HG03025 (cell line): ENCODE data around the gene BUD23.
"Not testable (repeated sequence)": the region's sequence is repeated elsewhere in the genome, so short reads cannot be mapped to it uniquely, and the experiment has no call there.

Source experiments
- ATAC-seq: cut with Tn5 transposase; IDR thresholded peaks from one replicate; pipeline ENCODE4 v1.9.1; 2021; ENCODE audit warnings: mild to moderate bottlenecking, moderate library complexity; ENCODE audit not compliant: unreplicated experiment, low FRiP score

Gene BUD23, protein sequence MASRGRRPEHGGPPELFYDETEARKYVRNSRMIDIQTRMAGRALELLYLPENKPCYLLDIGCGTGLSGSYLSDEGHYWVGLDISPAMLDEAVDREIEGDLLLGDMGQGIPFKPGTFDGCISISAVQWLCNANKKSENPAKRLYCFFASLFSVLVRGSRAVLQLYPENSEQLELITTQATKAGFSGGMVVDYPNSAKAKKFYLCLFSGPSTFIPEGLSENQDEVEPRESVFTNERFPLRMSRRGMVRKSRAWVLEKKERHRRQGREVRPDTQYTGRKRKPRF

DNA sequence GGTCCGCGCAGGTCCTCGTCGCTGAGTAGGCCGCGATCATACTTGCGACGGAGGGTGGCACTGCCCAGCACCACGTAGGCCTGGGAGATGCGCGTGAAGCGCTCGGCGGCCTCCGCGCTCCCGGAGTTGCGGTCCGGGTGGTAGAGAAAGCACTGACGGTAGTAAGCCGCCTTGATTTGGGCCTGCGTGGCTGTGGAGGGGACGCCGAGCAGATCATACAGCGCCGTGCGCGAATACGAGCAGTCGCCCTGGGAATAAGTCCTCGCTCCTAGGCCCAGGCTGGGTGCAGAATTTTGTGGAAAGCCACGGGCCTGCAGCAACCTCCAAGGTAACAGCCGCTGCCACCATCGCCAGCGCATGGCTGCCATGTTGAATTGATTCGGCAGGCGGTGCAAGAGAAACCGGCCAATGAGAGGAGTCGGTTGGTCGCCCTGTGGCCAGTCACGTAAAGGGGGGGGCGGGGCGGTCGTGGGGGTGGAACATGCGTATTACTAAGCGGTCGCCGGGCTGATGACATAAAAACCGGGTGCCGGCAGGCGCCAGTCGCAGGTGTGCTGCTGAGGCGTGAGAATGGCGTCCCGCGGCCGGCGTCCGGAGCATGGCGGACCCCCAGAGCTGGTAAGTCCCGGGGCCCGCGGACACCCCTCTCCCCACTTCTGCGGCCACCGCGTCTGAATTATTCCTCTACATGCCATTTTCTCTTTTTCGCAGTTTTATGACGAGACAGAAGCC lies at the start of gene BUD23, which contains the start of gene DNAJC30:
TSS of gene BUD23 (plus strand) at position 542 of the 732 bp plus-strand sequence. CDS start at position 571, 29 bp downstream.
TSS of gene DNAJC30 (minus strand) at position 398 of the 732 bp plus-strand sequence. CDS start at position 368, 30 bp downstream.
- ATAC-seq = peak; percentile 83

DNA sequence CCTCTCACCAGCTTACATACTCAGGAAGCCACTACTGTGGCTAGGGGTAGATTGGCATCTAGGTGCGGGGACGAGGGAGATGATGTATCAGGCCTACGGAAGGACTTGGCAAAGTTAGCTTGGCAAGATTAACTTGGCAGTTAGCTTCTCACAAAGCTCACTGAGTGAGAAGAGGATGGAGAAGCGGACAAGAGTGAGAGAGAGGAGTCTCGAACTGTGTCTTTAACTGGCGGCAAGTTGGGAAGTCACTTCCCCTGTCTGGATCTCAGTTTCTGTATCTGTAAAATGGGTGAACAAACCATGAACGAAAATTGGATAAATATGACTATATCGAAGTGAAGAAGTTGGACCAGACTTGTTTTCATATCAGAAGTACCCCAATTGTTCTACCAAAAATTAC lies 49.6 kb upstream of the BUD23 start:
- no peak for ATAC-seq

DNA sequence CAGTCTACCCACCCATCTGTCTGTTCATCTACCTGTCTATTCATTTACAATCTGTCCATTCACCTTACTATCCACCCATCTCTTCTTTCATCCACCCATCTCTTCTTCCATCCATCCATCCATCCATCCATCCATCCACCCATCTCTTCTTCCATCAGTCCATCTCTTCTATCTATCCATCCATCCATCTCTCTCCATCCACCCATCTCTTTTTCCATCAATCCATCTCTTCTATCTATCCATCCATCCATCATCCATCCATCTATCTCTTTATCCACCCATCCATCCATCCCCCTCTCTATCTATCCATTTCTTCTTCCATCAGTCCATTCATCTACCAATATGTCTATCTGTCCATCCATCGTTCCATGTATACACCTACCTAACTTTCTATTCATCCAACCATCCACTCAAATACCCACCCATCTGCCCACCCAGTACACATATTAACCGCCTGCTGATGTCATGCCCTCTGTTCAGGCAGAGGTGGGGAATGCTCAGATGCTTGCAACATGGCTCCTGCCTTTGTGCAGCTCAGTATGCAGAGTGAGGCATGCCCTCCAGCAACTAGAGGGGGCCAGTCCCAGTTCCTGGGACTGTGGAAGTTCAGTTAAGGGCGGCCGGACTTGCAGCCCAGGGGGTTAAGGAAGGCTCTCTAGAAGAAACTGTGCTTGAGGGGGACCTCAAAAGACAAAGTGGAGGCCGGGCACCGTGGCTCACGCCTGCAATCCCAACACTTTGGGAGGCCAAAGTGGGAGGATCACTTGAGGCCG lies 47.8 kb upstream of the BUD23 start:
- no peak for ATAC-seq

DNA sequence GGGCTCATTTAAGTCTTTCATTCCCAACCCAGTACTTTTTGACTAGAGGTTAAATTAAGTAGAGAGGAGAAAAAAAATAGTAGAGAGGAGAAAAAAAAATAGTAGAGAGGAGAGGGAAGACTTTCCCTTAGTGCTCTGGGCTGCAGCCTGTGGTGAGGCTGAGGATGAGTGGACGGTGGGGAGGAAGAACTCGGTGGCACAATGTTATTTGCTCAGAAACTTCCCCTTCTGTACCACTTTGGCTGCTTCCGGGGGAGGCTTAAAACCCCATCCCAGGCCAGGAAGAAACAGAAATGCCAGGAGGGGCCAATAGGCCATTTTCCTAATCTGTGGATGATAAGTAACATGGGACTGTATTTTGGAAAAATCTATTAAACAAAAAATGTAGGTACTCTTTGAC lies 44.5 kb upstream of the BUD23 start:
- ATAC-seq = no peak

DNA sequence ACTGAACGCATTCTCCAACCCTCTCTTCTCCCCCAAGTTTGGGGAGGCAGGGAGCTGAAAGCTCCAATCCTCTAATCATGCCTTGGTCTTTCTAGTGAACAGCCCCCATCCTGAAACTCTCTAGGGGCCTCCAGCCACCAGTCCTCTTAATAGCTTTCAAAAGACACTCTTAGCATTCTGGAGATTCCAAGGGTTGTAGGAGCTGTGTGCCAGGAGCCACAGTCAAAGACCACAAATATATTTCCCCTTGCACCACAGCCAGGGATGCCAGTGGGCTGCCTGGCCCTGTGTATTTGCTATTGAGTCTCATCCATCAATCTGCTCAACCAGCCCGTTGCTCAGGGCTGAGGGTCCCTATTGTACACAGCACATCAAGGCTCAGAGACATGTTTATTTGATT lies 40.6 kb upstream of the BUD23 start:
- no peak for ATAC-seq

DNA sequence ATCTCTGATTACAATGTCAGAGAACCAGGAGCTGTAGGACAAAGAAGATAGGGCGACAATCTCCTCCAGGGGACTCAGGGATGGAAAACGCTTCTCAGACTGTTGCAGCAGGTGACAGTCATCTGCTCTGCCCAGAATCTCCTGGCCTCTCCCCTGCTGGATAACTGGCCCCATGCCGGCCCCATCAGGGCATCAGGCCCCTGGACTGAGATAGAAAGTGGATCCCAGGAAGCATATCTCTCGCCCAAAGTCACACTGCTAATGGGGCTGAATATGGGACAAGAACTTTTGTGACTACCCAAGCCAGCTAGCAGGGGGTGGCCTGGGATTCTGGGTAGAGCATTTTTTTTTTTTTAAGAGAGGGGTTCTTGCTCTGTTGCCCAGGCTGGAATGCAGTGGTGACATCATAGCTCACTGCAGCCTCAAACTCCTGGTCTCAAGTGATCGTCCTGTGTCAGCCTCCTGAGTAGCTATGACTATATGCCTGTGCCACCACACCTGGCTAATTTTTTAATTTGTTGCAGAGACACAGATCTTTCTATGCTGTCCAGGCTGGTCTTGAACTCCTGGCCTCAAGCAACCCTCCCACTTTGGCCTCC lies 38.6 kb upstream of the BUD23 start:
- ATAC-seq = no peak

DNA sequence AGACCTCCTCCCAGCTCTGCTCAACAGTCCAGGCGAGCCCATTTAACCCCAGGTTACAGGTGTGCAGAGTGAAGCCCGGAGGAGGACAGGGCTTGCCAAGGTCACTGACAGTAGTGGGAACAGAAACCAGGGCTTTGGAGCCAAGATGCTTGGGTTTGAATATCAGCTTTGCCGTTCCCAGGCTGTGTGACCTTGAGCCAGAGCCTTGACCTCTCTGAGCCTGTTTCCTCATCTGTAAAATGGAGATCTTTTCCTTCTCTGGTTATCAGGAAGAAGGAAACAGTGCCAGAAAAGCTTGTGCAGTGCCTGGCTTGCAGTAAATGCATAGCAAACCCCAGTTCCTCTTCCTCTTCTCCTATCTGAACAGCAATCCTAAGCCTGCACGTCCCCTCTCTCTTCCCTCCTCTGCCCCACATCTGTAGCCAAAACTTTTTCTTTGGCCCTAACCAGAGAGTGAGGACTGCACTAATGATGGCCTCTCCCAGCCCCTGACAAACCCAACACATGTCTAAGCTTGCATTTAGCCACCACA lies 37.7 kb upstream of the BUD23 start:
- no peak for ATAC-seq

DNA sequence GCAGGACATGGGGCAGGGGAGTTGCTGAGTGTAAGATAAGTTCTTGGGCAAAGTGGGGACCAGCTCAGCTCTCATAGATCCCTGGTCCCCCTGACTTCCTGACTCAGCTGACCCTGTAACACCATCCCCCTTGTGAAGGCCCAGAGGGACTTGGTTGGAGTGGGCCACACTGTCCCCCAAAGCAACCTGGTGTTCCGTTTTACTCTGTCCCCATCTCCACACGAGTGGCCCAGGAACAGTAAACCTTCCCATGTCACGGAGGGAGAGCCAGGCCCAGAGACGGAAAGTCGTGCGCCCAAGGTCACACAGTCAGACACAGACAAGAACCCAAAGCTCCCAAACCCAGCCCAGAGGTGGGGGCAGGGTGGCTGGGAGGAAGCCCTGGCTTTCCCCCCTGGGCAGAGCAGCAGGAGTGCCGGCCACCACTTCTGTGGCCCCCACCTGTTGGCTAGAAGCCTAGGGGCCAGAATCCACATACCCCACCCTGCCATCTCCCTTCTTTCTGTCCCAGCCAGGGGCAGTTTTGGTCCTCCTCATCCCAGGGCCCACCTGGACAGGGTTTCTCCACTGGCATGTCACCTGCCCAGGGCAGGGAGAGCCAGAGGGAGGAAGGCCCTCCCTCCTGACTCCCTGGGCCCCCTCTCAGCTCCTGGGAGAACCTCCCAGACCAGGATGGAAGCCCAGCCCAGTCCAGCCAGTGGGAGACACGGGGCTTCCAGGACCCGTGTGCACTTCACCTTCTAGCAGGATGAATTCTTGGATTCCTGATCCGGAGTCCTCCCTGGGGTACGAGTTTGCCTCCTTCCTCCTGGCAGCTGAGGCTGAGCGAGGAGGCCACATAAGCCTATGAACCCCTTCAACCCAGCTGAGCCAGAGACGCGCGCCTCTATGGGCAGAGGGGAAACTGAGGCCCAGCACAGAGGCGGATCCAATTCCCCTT lies 36.3 kb upstream of the BUD23 start:
- ATAC-seq = no peak

DNA sequence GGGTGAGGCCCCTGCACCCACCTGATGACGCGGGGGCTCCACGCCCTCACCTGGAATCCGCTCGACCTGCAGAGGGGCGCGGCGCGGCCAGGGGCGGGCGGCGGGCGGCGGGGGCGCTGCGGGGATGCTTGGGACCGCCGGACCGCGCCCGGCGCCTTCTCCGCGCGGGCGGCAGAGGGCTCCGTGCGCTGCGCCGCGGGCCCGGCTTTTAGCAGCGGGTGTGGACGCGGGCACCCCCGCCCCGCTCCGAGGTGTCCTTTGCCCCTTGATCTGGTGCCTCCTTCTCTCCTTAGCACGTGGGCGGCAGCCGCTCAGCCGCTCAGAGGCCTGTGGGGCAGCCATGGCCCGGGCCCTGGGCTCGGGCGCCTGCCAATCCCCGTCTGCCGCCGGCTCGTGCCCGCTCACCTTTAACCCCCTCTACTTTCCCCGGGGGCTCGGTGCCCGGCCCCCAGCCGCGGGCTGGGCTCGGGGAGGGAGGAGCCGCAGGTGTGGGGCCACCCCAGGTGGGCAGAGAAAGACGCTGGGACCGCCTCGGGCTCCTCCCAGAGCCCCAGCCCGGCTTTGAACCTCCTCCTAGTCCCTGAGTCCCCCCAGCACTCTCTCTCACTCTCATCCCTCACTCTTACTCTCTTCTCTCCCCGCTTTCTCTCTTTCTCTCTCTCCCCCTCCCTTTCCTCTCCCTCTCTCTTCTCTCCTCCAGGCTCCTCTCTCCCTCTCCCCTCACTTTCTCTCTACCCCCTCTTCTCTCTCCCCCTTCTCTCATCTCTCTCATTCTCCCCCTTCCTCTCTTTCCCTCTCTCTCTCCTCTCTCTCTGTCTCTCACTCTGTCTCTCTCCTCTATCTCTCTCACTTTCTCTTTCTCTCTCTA lies 35.4 kb upstream of the BUD23 start:
- no peak for ATAC-seq

DNA sequence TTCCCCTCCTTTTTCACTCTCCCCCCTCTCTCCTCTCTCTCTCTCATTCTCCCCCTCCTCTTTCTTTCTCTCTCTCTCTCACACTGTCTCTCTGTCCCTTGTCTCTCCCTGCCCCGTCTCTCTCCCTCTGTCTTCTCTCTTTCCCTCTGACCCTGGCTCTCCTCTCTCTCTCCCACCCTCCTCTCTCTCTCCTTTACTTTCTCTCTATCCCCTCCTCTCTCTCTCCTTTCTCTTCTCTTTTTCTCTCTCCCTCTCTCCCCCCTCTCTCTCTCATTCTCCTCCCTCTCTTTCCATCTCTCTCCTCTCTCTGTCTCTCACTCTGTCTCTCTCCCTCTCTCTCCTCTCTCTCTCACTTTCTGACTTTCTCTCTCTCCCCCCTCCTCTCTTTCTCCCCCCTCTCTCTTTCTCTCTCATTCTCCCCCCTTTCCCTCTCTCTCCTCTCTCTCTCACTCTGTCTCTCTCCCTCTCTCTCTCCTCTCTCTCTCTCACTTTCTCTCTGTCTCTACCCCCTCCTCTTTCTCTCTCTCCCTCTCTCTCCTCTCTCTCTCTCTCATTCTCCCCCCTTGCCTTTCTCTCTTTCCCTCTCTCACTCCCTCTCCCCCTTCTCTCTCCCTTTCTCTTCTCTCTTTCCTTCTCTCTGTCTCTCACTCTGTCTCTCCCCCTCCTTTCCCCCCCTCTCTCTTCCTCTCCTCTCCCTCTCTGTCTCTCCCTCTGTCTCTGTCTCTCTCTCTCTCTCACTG lies 34.6 kb upstream of the BUD23 start:
- ATAC-seq = no peak

DNA sequence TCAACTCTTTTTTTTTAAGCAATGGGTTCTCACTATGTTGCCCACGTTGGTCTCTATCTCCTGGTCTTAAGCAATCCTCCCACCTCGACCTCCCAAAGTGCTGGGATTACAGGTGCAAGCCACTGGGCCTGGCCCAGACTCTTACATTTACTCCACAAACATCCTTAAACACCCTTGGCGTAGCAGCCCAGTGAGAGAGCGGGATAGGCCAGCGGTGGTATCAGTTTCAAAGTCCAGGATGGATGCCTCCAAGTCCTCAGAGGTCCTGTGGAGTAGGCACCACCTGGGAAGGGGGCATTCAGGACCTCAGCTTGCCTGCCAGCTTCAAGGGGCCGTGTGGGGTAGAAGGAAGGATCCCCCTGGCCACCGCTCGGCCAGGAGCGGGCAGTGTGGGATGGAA lies 33.8 kb upstream of the BUD23 start:
- no peak for ATAC-seq

DNA sequence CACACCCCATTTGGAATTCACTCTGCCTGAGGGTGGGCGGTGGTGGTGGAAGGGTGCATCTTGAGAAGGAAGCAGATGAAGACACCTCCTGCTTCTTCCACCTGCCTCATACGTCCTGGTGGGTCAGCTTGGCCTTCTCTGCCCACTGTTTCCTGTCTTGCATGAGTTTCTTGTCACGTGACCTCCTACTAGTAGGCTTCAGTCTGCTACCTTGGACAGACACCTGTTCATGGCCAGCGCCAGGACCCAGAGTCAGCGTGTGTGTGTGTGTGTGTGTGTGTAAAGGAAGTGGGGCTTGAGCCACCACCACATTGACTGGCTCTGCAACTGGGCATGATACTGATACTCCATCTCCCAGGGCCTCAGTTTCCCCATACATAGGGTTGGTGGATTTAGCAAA lies 32.9 kb upstream of the BUD23 start:
- ATAC-seq = no peak

DNA sequence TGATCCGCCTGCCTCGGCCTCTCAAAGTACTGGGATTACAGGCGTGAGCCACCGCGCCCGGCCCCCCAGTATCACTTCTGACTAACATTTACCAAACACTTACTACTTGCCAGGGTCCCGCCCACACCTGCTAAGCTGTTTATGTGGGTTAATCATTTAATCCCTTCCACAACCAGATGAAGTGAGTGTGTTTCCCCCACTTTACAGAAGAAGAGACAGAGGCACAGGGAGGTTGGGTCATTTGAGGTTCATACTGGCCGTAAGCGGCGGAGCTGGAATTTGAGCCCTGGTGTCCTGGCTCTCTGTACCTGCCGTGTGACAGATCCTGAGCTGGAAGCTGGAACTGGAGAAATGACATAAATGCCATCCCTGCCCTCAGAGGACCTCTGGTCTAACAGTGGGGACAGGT lies 30.9 kb upstream of the BUD23 start:
- no peak for ATAC-seq

DNA sequence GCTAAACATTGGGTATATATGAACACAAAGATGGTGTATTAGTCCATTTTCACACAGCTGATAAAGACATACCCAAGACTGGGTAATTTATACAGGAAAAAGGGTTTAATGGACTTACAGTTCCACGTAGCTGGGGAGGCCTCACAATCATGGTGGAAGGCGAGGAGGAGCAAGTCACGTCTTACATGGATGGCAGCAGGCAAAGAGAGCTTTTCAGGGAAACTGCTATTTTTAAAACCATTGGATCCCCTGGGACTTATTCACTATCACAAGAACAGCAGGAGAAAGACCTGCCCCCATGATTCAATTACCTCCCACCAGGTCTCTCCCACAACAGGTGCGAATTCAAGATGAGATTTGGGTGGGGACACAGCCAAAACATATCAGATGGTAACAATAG lies 28.1 kb upstream of the BUD23 start:
- not testable (repeated sequence) for ATAC-seq

DNA sequence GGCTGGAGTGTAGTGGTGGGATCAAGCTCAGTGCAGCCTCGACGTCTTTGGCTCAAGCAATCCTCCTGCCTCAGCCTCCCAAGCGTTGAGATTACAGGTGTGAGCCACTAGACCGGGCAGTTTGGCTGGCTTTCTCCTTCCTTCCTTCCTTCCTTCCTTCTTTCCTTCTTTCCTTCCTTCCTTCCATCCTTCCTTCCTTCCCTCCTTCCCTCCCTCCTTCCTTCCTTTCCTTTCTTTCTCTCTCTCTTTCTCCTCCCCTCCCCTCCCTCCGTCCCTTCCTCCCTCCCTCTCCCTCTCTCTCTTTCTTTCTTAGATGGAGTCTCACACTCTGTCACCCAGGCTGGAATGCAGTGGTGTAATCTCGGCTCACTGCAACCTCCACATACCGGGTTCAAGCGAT lies 23.4 kb upstream of the BUD23 start:
- ATAC-seq = no peak

DNA sequence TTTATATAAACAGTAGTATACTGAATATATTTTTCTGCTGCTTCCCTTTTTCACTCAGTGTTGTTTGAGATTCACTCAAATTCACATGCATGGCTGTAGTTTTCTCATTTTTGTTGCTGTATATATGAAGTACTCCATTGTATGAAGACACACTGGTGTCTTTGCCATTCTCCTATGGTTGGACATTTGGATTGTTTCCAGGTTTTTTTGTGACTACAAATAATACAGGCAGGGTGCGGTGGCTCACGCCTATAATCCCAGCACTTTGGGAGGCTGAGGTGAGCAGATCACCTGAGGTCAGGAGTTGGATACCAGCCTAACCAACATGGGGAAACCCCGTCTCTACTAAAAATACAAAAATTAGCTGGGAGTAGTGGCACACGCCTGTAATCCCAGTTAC lies 22.8 kb upstream of the BUD23 start:
- ATAC-seq = not testable (repeated sequence)

DNA sequence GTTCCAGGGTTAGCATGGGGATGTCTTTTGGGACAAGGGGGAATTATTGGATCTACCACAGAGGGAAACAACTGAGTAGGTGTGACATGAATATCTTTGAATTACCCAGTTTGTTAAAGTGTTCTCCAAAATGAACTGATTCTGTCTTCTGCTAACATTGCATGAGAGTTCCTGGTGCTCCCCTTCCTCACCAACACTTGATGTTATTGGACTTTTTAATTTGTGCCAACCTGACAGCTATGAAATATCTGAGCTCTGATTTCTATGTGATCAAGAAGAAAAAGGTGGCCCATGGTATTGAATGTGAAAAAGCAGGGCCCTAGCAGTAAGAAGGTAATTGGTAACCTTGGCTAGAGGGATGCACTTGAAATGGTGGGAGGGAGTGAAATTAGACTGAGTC lies 20.4 kb upstream of the BUD23 start:
- no peak for ATAC-seq
